Measurements from ENCODE around the gene LRMDA.

Gene LRMDA

DNA sequence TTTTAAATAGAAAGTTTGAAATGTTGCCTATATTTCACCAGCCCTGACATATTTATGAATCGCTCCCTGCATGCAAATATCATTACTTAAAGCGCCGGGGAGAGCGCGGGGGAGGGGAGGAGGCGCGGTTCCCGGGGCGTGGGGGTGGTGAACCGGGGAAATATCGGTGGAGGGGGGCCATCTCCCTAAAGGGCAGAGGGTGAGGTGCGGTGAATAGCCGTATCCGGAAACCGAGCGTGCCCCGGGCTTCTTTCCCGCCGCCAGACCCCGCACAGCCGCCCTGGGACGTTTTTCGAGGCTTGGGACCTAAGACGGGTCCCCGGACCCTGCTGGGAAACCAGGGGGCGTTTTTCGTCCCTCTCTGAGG, 22.9 kb upstream of the LRMDA start:
- Histone ChIP-seq H3K9me3 (ENCODE audit: control insufficient read depth, low read length) (no peaks in the 10 kb centered on the region), H3K36me3 (ENCODE audit: control insufficient read depth, insufficient read depth, low read length) (no peaks in the 10 kb centered on the region), H2AFZ (peak overlapping the region; percentile 0), H3K79me2 (no peaks in the 10 kb centered on the region), H3K4me2 (ENCODE audit: low read length) (peak overlapping the region; percentile 91), H3K27ac (no peak overlapping the region), H3K9ac (no peak overlapping the region), H3K4me3 (ENCODE audit: low read depth, low read length) (peak overlapping the region; percentile 85), H3K27me3 (ENCODE audit: control insufficient read depth, insufficient read depth, low read length) (no peaks in the 10 kb centered on the region), H3K4me1 (no peaks in the 10 kb centered on the region)
- TF ChIP-seq, protein P1, sequence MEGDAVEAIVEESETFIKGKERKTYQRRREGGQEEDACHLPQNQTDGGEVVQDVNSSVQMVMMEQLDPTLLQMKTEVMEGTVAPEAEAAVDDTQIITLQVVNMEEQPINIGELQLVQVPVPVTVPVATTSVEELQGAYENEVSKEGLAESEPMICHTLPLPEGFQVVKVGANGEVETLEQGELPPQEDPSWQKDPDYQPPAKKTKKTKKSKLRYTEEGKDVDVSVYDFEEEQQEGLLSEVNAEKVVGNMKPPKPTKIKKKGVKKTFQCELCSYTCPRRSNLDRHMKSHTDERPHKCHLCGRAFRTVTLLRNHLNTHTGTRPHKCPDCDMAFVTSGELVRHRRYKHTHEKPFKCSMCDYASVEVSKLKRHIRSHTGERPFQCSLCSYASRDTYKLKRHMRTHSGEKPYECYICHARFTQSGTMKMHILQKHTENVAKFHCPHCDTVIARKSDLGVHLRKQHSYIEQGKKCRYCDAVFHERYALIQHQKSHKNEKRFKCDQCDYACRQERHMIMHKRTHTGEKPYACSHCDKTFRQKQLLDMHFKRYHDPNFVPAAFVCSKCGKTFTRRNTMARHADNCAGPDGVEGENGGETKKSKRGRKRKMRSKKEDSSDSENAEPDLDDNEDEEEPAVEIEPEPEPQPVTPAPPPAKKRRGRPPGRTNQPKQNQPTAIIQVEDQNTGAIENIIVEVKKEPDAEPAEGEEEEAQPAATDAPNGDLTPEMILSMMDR (IDR thresholded peaks at IDR 0.05): no peak

DNA sequence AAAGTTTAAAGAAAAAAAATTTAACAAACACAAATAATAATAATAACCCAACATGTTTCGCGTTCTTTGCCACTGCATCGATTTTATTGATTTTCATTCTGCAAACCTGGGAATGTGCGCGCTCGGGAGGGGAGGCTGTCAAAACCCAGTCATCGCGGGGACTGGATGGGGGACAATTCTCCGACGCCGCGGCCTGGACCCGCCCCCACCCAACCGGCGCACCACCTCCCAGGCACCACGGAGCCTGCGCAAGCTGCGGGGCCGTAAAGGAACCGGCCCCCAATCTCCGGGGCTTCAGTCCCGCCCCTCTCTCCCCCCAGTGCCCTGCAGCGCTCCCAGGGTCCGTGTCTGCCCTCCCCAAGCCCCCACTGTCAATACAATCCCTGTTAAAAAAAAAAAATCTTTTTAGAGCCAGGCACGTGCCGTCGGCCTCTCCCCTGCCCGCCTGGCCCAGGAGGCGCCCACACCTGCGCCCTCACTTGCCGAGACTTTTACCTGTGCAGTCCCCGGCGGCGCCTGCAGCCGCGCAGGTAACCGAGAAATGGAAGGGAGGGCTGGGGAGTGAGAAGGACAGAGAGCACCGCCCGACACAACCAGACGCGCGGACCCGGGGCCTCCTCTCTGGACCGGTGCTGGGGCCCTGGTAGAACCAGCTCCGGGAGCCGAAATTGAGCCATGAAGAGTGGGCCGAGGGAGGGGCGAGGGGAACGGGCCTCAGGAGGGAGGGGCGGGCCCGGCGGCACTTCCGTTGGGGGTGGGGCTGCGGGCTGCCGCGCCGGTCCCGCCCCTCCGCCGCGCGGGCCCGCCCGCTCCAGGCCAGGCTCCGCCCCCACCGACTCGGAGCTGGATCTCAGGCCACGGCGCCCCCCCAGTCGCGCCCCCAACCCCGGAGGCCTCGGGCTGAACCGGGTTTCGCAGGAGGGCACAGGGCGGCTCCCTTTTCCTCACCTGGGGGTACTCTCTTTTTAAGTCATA, 22.2 kb upstream of the LRMDA start:
- H3K4me1 ChIP-seq: no peaks in the 10 kb centered on the region
- peak overlapping the region; percentile 92 for H2AFZ ChIP-seq
- H3K9ac ChIP-seq: no peak overlapping the region
- peak overlapping the region; percentile 85 for H3K4me3 ChIP-seq (ENCODE audit: low read depth, low read length)
- no peaks in the 10 kb centered on the region for H3K9me3 ChIP-seq (ENCODE audit: control insufficient read depth, low read length)
- no peaks in the 10 kb centered on the region for H3K79me2 ChIP-seq
- peak overlapping the region; percentile 53 for H3K27ac ChIP-seq
- no peaks in the 10 kb centered on the region for H3K27me3 ChIP-seq (ENCODE audit: control insufficient read depth, insufficient read depth, low read length)
- no peaks in the 10 kb centered on the region for H3K36me3 ChIP-seq (ENCODE audit: control insufficient read depth, insufficient read depth, low read length)
- peak overlapping the region; percentile 91 for H3K4me2 ChIP-seq (ENCODE audit: low read length)
- TF ChIP-seq, protein P1 (IDR thresholded peaks at IDR 0.05): no peak

DNA sequence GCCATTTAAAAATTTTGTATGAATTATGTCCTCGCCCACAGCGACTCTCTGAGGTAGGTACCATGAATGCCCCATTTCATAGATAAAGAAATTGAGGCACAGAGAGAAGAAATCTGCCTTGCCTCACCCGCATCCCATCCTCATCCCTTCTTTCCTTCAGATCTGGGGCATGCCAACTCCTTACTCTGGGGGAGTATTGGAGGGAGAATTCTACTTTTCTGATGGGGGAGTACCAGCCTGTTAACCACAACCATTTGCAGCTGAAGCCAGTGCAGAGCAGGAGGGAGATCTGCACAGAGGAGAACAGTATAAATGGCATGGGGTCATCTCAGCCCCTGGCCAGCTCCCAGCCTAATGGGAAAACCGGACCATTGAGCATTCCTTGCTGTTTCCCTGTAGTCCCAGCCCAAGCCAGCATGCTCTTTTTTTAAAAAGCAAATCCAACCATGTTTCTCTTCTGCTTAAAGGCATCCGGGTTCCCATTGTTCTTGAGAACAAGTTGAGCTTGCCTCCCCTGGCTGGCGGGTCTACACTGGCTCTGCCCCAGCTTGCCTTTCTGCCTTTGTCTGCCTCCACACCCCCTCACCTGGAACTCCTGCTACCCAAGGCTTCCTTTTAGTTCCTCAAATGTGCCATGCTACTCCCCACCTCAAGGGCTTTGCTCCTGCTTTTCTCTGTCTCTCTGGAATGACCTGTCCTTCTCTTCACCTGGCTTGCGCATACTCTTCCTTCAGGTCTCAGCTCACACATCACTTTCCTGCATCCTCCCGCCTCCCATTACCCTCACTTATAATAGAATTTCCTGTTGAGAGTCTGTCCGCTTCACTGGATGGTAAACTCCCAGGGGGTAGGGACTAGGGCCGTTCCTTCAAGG, 21.1 kb upstream of the LRMDA start:
- Histone ChIP-seq H3K9me3 (ENCODE audit: control insufficient read depth, low read length) (no peaks in the 10 kb centered on the region), H3K4me2 (ENCODE audit: low read length) (peak overlapping the region; percentile 91), H3K27me3 (ENCODE audit: control insufficient read depth, insufficient read depth, low read length) (no peaks in the 10 kb centered on the region), H3K9ac (no peak overlapping the region), H3K27ac (no peak overlapping the region), H3K36me3 (ENCODE audit: control insufficient read depth, insufficient read depth, low read length) (no peaks in the 10 kb centered on the region), H3K4me3 (ENCODE audit: low read depth, low read length) (peak overlapping the region; percentile 85), H3K4me1 (no peaks in the 10 kb centered on the region), H2AFZ (peak overlapping the region; percentile 58), H3K79me2 (no peaks in the 10 kb centered on the region)
- TF ChIP-seq, protein P1 (IDR thresholded peaks at IDR 0.05): no peak

DNA sequence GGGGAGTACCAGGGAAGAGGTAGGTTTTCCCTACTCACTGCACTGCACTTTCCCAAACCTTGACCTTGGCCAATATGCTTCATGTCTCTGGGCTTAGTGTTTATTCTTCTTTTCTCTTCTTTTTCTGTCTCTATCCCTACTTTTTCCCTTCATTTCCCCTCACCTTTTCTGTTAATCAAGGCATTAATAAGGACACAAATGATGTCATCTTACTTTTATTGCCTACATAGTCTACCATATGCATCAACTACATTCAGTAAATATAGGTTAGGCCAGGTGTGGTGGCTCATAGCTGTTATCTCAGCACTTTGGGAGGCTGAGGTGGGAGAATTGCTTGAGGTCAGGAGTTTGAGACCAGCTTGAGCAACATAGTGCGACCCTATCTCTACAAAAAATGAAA, 16.9 kb upstream of the LRMDA start:
- H3K9ac ChIP-seq: no peak overlapping the region
- H3K79me2 ChIP-seq: no peaks in the 10 kb centered on the region
- H3K4me1 ChIP-seq: no peaks in the 10 kb centered on the region
- TF ChIP-seq, protein P1 (IDR thresholded peaks at IDR 0.05): no peak
- H3K27ac ChIP-seq: no peak overlapping the region
- H3K27me3 ChIP-seq (ENCODE audit: control insufficient read depth, insufficient read depth, low read length): no peaks in the 10 kb centered on the region
- no peak overlapping the region for H3K4me3 ChIP-seq (ENCODE audit: low read depth, low read length)
- no peak overlapping the region for H3K4me2 ChIP-seq (ENCODE audit: low read length)
- H3K36me3 ChIP-seq (ENCODE audit: control insufficient read depth, insufficient read depth, low read length): no peaks in the 10 kb centered on the region
- no peak overlapping the region for H2AFZ ChIP-seq
- no peaks in the 10 kb centered on the region for H3K9me3 ChIP-seq (ENCODE audit: control insufficient read depth, low read length)

All from parathyroid adenoma (tissue), 2 donors.